ENCODE measurements around the gene SNRNP27.
A peak's percentile ranks its signal among the peaks of the same experiment; 100 is the strongest.

SNRNP27 gene

GRCh38 chr2:69907216-69907615 is 13.5 kb downstream of the SNRNP27 start:
- DNase-seq (ENCODE audit: low read depth), result no peak
- H3K4me3 ChIP-seq (ENCODE audit: low read depth, low read length), result no peak overlapping the region
- TF ChIP-seq CTCF (conservative IDR thresholded peaks at IDR 0.05; ENCODE audit: low read depth, low read length), result no peak

GRCh38 chr2:69911985-69912563 is 18.3 kb downstream of the SNRNP27 start:
- no peak overlapping the region for H3K4me3 ChIP-seq (ENCODE audit: low read depth, low read length)
- peak; percentile 49 for TF ChIP-seq CTCF (conservative IDR thresholded peaks at IDR 0.05; ENCODE audit: low read depth, low read length)
- DNase-seq (ENCODE audit: low read depth), result peak; percentile 72

- peak overlapping the region; percentile 80 for H3K4me3 ChIP-seq (ENCODE audit: low read depth, low read length)
- peak; percentile 19 for TF ChIP-seq CTCF (conservative IDR thresholded peaks at IDR 0.05; ENCODE audit: low read depth, low read length)
- DNase-seq (ENCODE audit: low read depth), result peak; percentile 100
Observed at GRCh38 chr2:69914164-69914949, 20.6 kb downstream of the SNRNP27 start.

GRCh38 chr2:69914950-69915945 is 21.5 kb downstream of the SNRNP27 start, which contains the start of gene MXD1:
MXD1 (plus strand) TSS chr2:69915109; CDS start chr2:69915331, 222 bp downstream.
- no peak for DNase-seq (ENCODE audit: low read depth)
- peak within 1 kb of the TSS; percentile 88 for H3K4me3 ChIP-seq (ENCODE audit: low read depth, low read length)
- no peak for TF ChIP-seq CTCF (conservative IDR thresholded peaks at IDR 0.05; ENCODE audit: low read depth, low read length)

GRCh38 chr2:69916106-69916505 is 22.4 kb downstream of the SNRNP27 start:
- H3K4me3 ChIP-seq (ENCODE audit: low read depth, low read length), result peak overlapping the region; percentile 88
- no peak for TF ChIP-seq CTCF (conservative IDR thresholded peaks at IDR 0.05; ENCODE audit: low read depth, low read length)
- DNase-seq (ENCODE audit: low read depth), result no peak

- peak; percentile 92 for DNase-seq (ENCODE audit: low read depth)
- TF ChIP-seq CTCF (conservative IDR thresholded peaks at IDR 0.05; ENCODE audit: low read depth, low read length), result no peak
- H3K4me3 ChIP-seq (ENCODE audit: low read depth, low read length), result no peak overlapping the region
Observed at GRCh38 chr2:69917852-69918251, 24.1 kb downstream of the SNRNP27 start.
